HG02798 (cell line): Measurements from ENCODE around the gene PNKD.

Experiments used
- ATAC-seq: cut with Tn5 transposase; IDR thresholded peaks from one replicate; pipeline ENCODE4 v1.9.1; 2021; ENCODE audit warnings: mild to moderate bottlenecking; ENCODE audit not compliant: unreplicated experiment, poor library complexity

The PNKD gene

GRCh38 chr2:218367415-218368149, 97.3 kb downstream of the PNKD start:
- ATAC-seq = peak; percentile 94

DNA sequence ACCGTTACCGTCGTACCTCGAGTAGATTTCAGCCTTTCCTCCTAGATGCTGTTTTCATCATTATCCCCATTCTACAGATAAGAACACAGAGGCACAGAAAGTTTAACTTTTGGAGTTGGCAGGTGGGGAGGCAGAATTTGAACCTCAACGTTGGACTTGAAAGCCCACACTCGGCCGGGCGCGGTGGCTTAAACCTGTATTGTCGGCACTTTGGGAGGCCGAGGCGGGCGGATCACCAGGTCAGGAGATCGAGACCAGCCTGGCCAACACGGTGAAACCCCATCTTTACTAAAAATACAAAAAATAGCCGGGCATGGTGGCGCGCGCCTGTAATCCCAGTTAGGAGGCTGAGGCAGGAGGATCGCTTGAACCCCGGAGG, 97.8 kb downstream of the PNKD start:
- no peak for ATAC-seq

- ATAC-seq = no peak
Observed at GRCh38 chr2:218368621-218369153, 98.4 kb downstream of the PNKD start.

GRCh38 chr2:218369330-218369729, 99.0 kb downstream of the PNKD start:
- ATAC-seq = no peak

DNA sequence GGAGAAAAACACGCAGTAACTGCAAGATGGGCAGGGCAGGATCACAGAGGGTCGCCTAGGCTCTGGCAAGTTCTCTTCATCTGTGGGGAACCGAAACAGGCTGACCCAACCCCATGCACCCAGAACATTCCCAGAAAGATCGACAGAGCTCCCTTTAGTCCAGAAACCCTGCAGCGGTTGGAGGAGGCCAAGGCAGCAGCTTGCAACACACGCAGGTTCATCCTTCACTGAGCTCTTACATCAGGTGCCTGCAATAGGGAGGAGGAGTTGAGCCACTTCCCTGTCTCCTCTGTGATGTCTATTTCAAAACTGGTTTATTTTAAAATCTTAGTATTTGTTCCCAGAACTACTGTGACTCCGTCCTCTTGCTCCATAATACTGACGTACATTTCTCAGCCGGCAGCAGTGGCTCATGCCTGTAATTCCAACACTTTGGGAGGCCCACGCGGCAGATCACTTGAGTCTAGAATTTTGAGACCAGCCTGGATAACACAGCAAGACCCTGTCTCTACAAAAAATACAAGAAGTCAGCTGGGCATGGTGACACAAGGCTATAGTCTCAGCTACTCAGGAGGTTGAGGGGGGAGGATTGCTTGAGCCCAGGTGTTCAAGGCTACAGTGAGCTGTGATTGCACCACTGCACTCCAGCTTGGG, 100.2 kb downstream of the PNKD start:
- ATAC-seq = no peak

DNA sequence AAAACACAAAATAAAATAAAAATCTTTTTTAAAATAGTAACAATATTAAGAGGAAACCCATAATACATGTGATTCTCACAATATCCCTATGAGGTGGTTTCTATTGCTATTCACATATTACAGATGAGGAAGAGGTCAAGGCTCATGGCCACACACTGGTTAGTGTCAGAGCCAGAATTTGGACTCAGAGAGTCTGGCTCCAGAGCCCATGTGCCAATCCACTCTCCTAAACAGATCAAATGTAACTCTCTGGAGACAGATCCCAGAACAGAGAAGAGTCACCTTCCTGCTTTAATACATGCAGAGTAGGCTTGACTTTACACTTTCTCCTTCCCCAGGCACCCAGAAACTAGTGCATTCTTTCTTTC, 101.6 kb downstream of the PNKD start:
- no peak for ATAC-seq

GRCh38 chr2:218374795-218375194, 104.5 kb downstream of the PNKD start:
- ATAC-seq = no peak

GRCh38 chr2:218375212-218375611, 104.9 kb downstream of the PNKD start:
- ATAC-seq = no peak

DNA sequence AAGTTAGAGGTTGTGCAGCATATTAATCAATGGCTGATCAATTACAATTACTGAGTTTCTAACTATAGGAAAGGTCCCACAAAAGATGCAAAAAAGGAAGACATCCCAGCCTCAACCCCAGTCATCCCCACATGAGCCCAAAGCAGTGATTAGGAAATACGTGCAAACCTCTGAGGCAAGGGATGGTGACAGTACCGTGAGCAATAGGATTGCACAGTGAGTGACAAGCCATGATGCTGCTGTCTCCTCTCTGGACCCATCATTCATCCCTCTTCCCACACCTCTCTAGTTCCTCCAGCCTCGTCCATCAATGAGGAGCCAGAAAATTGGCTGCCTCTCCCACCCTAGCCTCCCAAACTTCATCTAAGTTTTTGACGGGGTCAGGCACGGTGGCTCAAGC, 107.7 kb downstream of the PNKD start:
- no peak for ATAC-seq

DNA sequence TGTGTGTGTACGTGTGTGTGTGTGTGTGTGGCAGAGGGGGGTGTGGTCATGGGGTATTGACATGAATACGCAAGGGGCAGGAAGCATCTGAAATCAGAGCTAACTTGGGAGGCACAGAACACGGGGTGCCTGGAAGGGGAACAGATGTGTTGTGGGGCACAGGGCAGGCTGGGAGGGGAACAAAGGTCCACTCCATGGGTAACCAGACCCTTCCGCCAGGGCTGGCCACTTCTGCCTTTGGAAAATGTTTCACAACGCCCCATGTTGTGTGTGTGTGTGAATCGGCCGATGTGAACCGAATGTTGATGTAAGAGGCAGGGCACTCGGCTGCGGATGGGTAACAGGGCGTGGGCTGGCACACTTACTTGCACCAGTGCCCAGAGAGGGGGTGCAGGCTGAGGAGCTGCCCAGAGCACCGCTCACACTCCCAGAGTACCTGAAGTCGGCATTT, 111.6 kb downstream of the PNKD start, which contains the start of gene SLC11A1:
Gene SLC11A1, plus strand, starts transcription at position 358 of the 451 bp plus-strand sequence. CDS start 96 bp downstream, outside the sequence.
- ATAC-seq = no peak

DNA sequence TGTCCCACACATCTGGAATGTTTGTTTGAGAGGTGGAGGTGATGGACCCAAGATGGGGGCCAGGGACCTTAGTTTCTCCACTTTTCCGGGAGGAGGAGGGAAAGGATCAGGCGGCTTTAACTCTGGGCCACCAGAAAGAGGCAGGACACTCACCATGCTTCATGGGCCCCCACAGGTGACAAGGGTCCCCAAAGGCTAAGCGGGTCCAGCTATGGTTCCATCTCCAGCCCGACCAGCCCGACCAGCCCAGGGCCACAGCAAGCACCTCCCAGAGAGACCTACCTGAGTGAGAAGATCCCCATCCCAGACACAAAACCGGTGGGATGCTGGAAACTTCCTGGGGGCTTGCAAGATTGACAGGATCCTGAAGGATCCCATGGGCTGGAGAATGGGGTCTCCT, 112.5 kb downstream of the PNKD start:
- no peak for ATAC-seq

- ATAC-seq = no peak
Observed at GRCh38 chr2:218383892-218384519, 113.7 kb downstream of the PNKD start.

GRCh38 chr2:218384975-218385374, 114.7 kb downstream of the PNKD start:
- ATAC-seq = no peak

DNA sequence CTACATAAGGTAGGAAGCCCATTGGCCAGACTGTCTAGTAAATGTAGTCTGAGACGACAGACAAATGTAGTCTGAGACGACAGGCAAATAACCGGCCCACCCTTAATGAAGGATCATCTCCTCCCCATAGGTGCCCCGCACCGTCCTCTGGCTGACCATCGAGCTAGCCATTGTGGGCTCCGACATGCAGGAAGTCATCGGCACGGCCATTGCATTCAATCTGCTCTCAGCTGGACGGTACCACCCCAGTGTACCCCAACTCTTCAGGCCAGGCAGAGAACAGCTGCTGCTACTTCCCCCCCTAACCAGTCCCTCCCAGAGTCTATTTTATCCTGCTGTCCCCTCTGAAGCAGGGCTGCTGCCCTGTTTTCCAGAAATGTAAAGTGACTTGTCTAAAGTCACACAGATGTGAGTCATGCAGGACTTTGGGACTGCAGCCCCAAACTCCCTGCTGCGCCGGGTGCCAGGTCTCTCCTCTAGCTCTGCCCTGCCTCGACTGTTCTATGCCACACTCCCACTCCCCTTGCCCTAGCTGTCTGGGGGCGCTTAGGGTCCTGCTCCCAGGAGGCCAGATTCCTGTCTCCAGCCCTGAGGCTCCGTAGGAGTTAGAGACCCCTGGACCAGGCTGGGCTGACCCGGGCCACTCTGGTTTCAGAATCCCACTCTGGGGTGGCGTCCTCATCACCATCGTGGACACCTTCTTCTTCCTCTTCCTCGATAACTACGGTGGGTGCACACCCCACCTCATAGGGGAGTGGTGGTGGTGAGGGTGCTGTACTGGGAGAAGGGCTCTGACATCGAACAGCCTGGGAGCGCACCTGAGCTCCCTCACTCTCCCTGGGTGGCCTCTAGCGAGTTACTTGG, 116.4 kb downstream of the PNKD start:
- no peak for ATAC-seq

GRCh38 chr2:218387369-218388194, 117.3 kb downstream of the PNKD start:
- ATAC-seq = no peak

- no peak for ATAC-seq
Observed at GRCh38 chr2:218389333-218390150, 119.2 kb downstream of the PNKD start.

DNA sequence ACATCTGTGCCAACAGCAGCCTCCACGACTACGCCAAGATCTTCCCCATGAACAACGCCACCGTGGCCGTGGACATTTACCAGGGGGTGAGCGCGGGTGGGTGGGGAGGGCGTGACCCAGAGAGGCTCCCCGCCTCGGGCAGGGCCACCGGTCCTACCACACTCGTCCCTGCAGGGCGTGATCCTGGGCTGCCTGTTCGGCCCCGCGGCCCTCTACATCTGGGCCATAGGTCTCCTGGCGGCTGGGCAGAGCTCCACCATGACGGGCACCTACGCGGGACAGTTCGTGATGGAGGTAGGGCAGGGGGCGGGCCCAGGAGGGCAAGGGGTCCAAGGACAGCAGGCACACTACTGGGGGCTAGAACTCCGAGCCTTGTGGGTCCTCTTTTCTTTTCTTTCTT, 120.9 kb downstream of the PNKD start:
- no peak for ATAC-seq

DNA sequence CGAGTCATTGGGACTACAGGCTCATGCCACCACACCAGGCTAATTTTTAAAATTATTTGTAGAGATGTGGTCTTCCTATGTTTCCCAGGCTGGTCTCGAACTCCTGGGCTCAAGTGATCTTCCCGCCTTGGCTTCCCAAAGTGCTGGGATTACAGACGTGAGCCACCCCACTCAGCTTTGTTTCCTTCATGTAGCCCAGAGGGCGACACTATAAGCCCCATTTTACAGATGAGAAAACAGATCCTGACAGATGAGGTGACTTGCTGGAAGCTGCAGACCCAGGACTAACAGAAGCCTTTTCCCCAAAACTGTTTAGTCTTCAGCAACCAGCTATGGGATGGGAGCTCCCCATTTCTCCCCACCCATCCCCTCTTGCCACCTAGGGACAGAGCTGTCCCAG, 122.1 kb downstream of the PNKD start:
- no peak for ATAC-seq
